BJ (cell line): ENCODE measurements around the gene ABHD4. TPM values are rescaled to one million over a fixed set of nuclear protein-coding genes. Genes with fewer than 3 reads are reported as not detected.
"Not testable (repeated sequence)": the region's sequence is repeated elsewhere in the genome, so short reads cannot be mapped to it uniquely, and the experiment has no call there.

Experiments used
- CTCF ChIA-PET: fragments of 350-600 bp; formaldehyde crosslinking; extraction: SDS; loops from one replicate; lab custom pipeline; 2021; ENCODE audit warnings: antibody characterized with exemption, inconsistent platforms; lab: Yijun Ruan, JAX
- POLR2A ChIA-PET: fragments of 300-600 bp; sonication (Branson Sonifier 250); formaldehyde crosslinking; extraction: SDS; loops from one replicate; lab custom pipeline; 2021; ENCODE audit warnings: antibody characterized with exemption; lab: Charles Lee
- DNase-seq: peaks from one replicate; pipeline ENCODE4 v3.0.0-alpha.2; 2011; ENCODE audit warnings: low read depth
- H3K27me3 ChIP-seq: 2 replicates; pipeline ENCODE4 v1.6.0; 2011; ENCODE audit warnings: low read length; ENCODE audit not compliant: control insufficient read depth, insufficient read depth
- H3K36me3 ChIP-seq: 2 replicates; pipeline ENCODE4 v1.5.1; 2011; ENCODE audit warnings: low read length; ENCODE audit not compliant: control insufficient read depth, insufficient read depth
- H3K4me3 ChIP-seq: 2 replicates; pipeline ENCODE4 v1.5.1; 2011; ENCODE audit warnings: low read depth, mild to moderate bottlenecking, control low read depth, low read length
- polyA plus RNA-seq: library from polyadenylated mRNA; depleted of rRNA; stranded (reverse); fragments of >200 nt; gene quantifications from 2 replicates; pipeline ENCODE4 v1.2.3, GENCODE V29; 2011
- TF ChIP-seq, protein P1 (sequence below): IDR thresholded peaks from 2 replicates; pipeline ENCODE4 v1.5.1; 2011; ENCODE audit warnings: low read depth, mild to moderate bottlenecking, control low read depth, inconsistent platforms, low read length, moderate library complexity; ENCODE audit not compliant: insufficient read depth

ABHD4 gene
- polyA plus RNA-seq, 1 experiment = 115 TPM

DNA sequence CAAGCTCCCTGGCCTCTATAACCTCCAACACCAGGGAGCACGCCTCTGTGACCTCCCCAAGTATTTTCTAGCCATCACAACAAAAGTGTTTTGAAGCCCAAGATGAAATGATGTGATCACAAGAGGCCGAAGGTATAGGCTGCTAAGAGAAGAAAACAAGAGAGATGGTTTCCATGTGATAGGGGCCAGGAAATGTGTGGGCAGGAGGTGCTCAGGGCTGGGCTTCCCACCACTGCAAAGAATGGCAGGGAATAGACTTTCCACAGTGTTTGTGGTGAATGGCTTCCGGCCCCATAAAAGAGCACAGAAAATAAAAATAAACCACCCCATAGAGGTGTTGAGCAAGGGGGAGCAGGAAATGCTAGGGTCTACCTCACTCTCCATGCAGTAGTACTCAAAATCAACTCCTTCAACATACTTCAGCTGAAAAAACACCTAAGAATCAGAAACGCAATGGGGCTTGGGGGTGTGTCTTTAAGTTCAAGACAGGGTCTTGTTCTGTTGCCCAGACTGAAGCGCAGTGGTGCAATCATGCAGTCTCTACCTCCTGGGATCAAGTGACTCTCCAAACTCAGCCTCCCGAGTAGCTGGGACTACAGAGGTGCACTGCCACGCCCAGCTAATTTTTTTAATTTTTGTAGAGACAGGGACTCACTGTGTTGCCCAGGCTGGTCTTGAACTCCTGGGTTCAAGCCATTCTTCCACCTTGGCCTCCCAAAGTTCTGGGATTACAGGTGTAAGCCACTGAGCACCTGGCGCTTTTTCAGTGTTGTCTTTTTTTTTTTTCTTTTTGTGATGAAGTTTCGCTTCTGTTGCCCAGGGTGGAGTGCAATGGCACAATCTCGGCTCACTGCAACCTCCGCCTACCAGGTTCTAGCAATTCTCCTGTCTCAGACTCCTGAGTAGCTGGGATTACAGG is 36.2 kb upstream of the ABHD4 start:
- ChIA-PET POLR2A (no interaction called here), CTCF (interaction anchor here (0.6 to 3.9 kb wide), 9 partner anchors 8 to 425 kb away, joined by 3 to 23 read pairs (median 8); no protein-coding TSS in a partner anchor)
- no peaks in the 10 kb centered on the region; the same call in 1 of the 2 replicates for H3K36me3 ChIP-seq
- TF ChIP-seq, protein P1, sequence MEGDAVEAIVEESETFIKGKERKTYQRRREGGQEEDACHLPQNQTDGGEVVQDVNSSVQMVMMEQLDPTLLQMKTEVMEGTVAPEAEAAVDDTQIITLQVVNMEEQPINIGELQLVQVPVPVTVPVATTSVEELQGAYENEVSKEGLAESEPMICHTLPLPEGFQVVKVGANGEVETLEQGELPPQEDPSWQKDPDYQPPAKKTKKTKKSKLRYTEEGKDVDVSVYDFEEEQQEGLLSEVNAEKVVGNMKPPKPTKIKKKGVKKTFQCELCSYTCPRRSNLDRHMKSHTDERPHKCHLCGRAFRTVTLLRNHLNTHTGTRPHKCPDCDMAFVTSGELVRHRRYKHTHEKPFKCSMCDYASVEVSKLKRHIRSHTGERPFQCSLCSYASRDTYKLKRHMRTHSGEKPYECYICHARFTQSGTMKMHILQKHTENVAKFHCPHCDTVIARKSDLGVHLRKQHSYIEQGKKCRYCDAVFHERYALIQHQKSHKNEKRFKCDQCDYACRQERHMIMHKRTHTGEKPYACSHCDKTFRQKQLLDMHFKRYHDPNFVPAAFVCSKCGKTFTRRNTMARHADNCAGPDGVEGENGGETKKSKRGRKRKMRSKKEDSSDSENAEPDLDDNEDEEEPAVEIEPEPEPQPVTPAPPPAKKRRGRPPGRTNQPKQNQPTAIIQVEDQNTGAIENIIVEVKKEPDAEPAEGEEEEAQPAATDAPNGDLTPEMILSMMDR = no peak
- DNase-seq = no peak
- no peak overlapping the region for H3K4me3 ChIP-seq
- H3K27me3 ChIP-seq = no peaks in the 10 kb centered on the region

DNA sequence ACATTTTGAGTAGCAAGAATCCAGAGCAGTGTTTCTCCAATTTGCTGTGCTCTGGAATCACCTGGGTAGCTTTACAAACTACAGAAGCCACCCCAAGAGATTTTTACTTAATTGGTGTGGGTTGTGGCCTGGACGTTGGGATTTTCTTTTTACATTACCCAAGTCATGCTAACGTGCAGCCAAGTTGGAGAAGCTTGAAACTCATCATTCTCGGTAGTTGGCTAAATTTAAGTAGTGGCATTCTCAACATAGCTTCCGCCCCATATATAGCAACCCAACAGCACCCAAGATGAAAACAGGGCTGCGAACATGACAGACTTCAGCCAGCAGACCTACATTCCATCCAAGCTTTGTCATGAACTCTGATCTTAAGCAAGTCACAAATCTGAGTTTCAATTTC is 34.1 kb upstream of the ABHD4 start:
- peaks cover 3% of the 10 kb centered on the region for H3K36me3 ChIP-seq
- no peaks in the 10 kb centered on the region for H3K27me3 ChIP-seq
- DNase-seq = no peak
- POLR2A ChIA-PET = no interaction called here
- TF ChIP-seq, protein P1 = no peak
- H3K4me3 ChIP-seq = no peak overlapping the region
- CTCF ChIA-PET = interaction anchor here (0.6 to 3.1 kb wide), 5 partner anchors 88 to 290 kb away, joined by 3 to 16 read pairs (median 4); no protein-coding TSS in a partner anchor

DNA sequence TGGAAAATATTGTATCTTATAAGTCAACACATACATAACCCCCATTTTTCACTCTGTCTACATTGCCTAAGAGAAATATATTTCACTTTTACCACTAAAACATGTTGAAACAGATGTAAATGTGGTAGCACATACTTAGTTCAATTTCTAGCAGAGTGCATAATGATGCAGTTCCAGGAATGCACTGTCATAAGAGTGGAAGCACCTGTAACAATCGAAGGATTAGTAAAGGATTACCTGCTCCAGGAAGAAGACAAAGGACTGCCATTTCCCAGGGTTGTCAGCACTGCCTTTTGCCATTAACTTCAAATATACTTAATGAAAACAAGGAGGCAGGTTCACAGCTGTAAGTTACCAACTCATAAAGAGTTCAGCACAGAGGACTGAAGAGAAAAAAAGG is 33.6 kb upstream of the ABHD4 start:
- POLR2A ChIA-PET = no interaction called here
- H3K27me3 ChIP-seq = no peaks in the 10 kb centered on the region
- no peak for DNase-seq
- H3K4me3 ChIP-seq = no peak overlapping the region
- TF ChIP-seq, protein P1 = no peak
- CTCF ChIA-PET = interaction anchor here (0.6 to 3.9 kb wide), 6 partner anchors 88 to 289 kb away, joined by 3 to 32 read pairs (median 8); no protein-coding TSS in a partner anchor
- H3K36me3 ChIP-seq = peaks cover 3% of the 10 kb centered on the region

DNA sequence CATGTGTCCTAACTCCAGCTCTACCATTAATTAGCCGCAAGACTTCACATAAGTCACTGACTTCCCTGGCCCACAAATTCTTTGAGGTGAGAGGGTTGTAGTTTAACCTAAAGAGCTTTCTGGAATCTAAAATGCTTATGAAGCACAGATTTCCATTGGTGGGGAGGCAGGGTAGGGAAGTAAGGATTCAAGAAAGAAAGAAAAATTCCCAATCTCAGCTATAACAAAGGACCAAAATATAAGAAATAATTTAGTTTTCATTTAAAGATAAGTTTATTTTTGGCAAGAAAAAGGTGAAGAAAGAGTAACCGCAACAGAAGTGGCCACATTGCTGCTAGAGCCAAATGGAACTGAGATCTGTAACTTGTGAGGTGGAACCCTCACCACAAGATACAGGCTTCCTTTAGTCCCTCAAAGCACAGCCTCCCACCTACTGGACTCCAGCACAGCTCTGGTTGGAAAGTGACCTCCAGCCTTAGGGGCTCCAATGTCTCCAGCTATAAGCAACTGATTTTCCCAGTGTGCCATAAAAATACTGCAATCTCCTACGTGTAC is 32.6 kb upstream of the ABHD4 start:
- DNase-seq = no peak
- ChIA-PET CTCF (interaction anchor here (0.9 to 3.9 kb wide), 5 partner anchors 9 to 288 kb away, joined by 3 to 32 read pairs (median 12); no protein-coding TSS in a partner anchor), POLR2A (no interaction called here)
- Histone ChIP-seq H3K27me3 (no peaks in the 10 kb centered on the region), H3K36me3 (peaks cover 3% of the 10 kb centered on the region), H3K4me3 (no peak overlapping the region)
- TF ChIP-seq, protein P1 = no peak

DNA sequence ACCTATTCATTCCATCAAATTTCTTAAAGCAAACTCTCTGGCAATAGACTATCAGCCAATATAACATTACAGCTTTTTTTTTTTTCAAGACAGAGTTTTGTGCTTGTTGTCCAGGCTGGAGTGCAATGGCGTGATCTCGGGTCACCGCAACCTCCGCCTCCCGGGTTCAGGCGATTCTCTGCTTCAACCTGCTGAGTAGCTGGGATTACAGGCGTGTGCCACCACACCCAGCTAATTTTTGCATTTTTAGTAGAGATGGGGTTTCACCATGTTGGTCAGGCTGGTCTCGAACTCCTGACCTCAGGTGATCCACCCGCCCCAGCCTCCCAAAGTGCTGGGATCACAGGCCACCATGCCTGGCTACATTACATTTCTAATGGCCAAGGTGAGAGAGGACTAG is 31.8 kb upstream of the ABHD4 start:
- CTCF ChIA-PET = interaction anchor here (1.4 to 3.9 kb wide), 3 partner anchors 10 to 177 kb away, joined by 6 to 32 read pairs (median 12); no protein-coding TSS in a partner anchor
- H3K36me3 ChIP-seq, H3K4me3 ChIP-seq, H3K27me3 ChIP-seq, POLR2A ChIA-PET, DNase-seq: not testable (repeated sequence)
